Activated naive CD8-positive, alpha-beta T cell treated with anti-CD3 and anti-CD28 coated beads, Interleukin-2, amount 10 ng/mL, durations not matched to agents 7 days and 5 days (primary cell): ENCODE results near the gene FMN2. TPM values are rescaled to one million over a fixed set of nuclear protein-coding genes. Genes with fewer than 3 reads are reported as not detected.

Source experiments
- ATAC-seq: fragments of 150-1000 bp; cut with Tn5 transposase; one replicate; pipeline ENCODE4 v1.10.0; 2021; ENCODE audit warnings: low read depth, moderate library complexity
- POLR2A ChIA-PET: fragments of 350-600 bp; sonication (Branson Sonifier 250); formaldehyde crosslinking; loops from one replicate; lab custom pipeline; 2021; ENCODE audit warnings: antibody characterized with exemption; lab: Charles Lee
- DNase-seq: peaks from one replicate; pipeline ENCODE4 v3.0.0; 2021
- H3K27ac Mint-ChIP-seq: one replicate; pipeline ENCODE4 v1.8.0; 2022; ENCODE audit warnings: mild to moderate bottlenecking, mixed read lengths
- H3K27me3 Mint-ChIP-seq: one replicate; pipeline ENCODE4 v1.8.0; 2022; ENCODE audit warnings: mild to moderate bottlenecking, moderate library complexity, mixed read lengths
- H3K36me3 Mint-ChIP-seq: one replicate; pipeline ENCODE4 v1.8.0; 2021; ENCODE audit warnings: mild to moderate bottlenecking, mixed read lengths
- H3K4me1 Mint-ChIP-seq: one replicate; pipeline ENCODE4 v1.8.0; 2021; ENCODE audit warnings: mixed read lengths
- H3K4me3 Mint-ChIP-seq: one replicate; pipeline ENCODE4 v1.8.0; 2022; ENCODE audit warnings: mild to moderate bottlenecking, moderate library complexity, mixed read lengths
- H3K9me3 Mint-ChIP-seq: one replicate; pipeline ENCODE4 v1.8.0; 2021; ENCODE audit warnings: mixed read lengths
- total RNA-seq, 2 experiments: library from RNA; stranded (reverse); gene quantifications; one replicate each; pipeline ENCODE4 v1.2.3, GENCODE V29; 2021

The FMN2 gene
- total RNA-seq, 2 experiments from 2014 or later: not detected

GRCh38 chr1:240086726-240087125 lies 5.0 kb upstream of the FMN2 start:
- peaks cover 17% of the 10 kb centered on the region for H3K27me3 Mint-ChIP-seq
- no peak for DNase-seq
- peaks cover 1% of the 10 kb centered on the region for H3K4me1 Mint-ChIP-seq
- no peaks in the 10 kb centered on the region for H3K36me3 Mint-ChIP-seq
- H3K27ac Mint-ChIP-seq: no peak overlapping the region
- no peak overlapping the region for H3K4me3 Mint-ChIP-seq
- POLR2A ChIA-PET: no interaction called here
- no peaks in the 10 kb centered on the region for H3K9me3 Mint-ChIP-seq
- no peak for ATAC-seq

GRCh38 chr1:240090014-240090413 lies 1.7 kb upstream of the FMN2 start:
- POLR2A ChIA-PET: no interaction called here
- Mint-ChIP-seq H3K4me1 (peaks cover 1% of the 10 kb centered on the region), H3K9me3 (no peaks in the 10 kb centered on the region), H3K36me3 (no peaks in the 10 kb centered on the region), H3K4me3 (no peak overlapping the region), H3K27me3 (peaks cover 38% of the 10 kb centered on the region), H3K27ac (no peak overlapping the region)
- ATAC-seq (no peak), DNase-seq (no peak)

- Mint-ChIP-seq H3K27ac (no peak overlapping the region), H3K27me3 (peaks cover 42% of the 10 kb centered on the region), H3K9me3 (no peaks in the 10 kb centered on the region), H3K4me3 (peak overlapping the region; percentile 60), H3K36me3 (no peaks in the 10 kb centered on the region), H3K4me1 (peaks cover 1% of the 10 kb centered on the region)
- POLR2A ChIA-PET: no interaction called here
- DNase-seq (no peak), ATAC-seq (no peak)
Measured at GRCh38 chr1:240090957-240091600, 604 bp upstream of the FMN2 start.

GRCh38 chr1:240092301-240093119 lies 827 bp downstream of the FMN2 start:
- DNase-seq (peak; percentile 31), ATAC-seq (no peak)
- H3K27me3 Mint-ChIP-seq: peaks cover 42% of the 10 kb centered on the region
- no peaks in the 10 kb centered on the region for H3K9me3 Mint-ChIP-seq
- POLR2A ChIA-PET: no interaction called here
- H3K36me3 Mint-ChIP-seq: no peaks in the 10 kb centered on the region
- H3K4me3 Mint-ChIP-seq: no peak overlapping the region
- H3K4me1 Mint-ChIP-seq: peaks cover 1% of the 10 kb centered on the region
- H3K27ac Mint-ChIP-seq: no peak overlapping the region

GRCh38 chr1:240093120-240093961 lies 1.7 kb downstream of the FMN2 start:
- H3K4me3 Mint-ChIP-seq: no peak overlapping the region
- no peaks in the 10 kb centered on the region for H3K36me3 Mint-ChIP-seq
- H3K4me1 Mint-ChIP-seq: peaks cover 1% of the 10 kb centered on the region
- H3K27me3 Mint-ChIP-seq: peaks cover 37% of the 10 kb centered on the region
- no peaks in the 10 kb centered on the region for H3K9me3 Mint-ChIP-seq
- no peak for ATAC-seq
- POLR2A ChIA-PET: no interaction called here
- no peak overlapping the region for H3K27ac Mint-ChIP-seq
- peak; percentile 25 for DNase-seq

- POLR2A ChIA-PET: no interaction called here
- H3K27me3 Mint-ChIP-seq: peaks cover 37% of the 10 kb centered on the region
- peaks cover 1% of the 10 kb centered on the region for H3K4me1 Mint-ChIP-seq
- no peaks in the 10 kb centered on the region for H3K36me3 Mint-ChIP-seq
- no peak overlapping the region for H3K4me3 Mint-ChIP-seq
- DNase-seq: no peak
- no peak overlapping the region for H3K27ac Mint-ChIP-seq
- H3K9me3 Mint-ChIP-seq: no peaks in the 10 kb centered on the region
- no peak for ATAC-seq
Measured at GRCh38 chr1:240094041-240094722, 2.5 kb downstream of the FMN2 start.

GRCh38 chr1:240096974-240097373 lies 5.3 kb downstream of the FMN2 start:
- H3K4me1 Mint-ChIP-seq: no peaks in the 10 kb centered on the region
- H3K36me3 Mint-ChIP-seq: no peaks in the 10 kb centered on the region
- POLR2A ChIA-PET: no interaction called here
- no peak for ATAC-seq
- H3K27ac Mint-ChIP-seq: no peak overlapping the region
- no peak for DNase-seq
- H3K4me3 Mint-ChIP-seq: no peak overlapping the region
- H3K9me3 Mint-ChIP-seq: no peaks in the 10 kb centered on the region
- peaks cover 27% of the 10 kb centered on the region for H3K27me3 Mint-ChIP-seq

GRCh38 chr1:240098534-240098933 lies 6.9 kb downstream of the FMN2 start:
- no peak for DNase-seq
- ATAC-seq: no peak
- POLR2A ChIA-PET: no interaction called here
- Mint-ChIP-seq H3K4me1 (no peaks in the 10 kb centered on the region), H3K27ac (no peak overlapping the region), H3K4me3 (no peak overlapping the region), H3K9me3 (no peaks in the 10 kb centered on the region), H3K36me3 (no peaks in the 10 kb centered on the region), H3K27me3 (peaks cover 19% of the 10 kb centered on the region)

- Mint-ChIP-seq H3K4me3 (no peak overlapping the region), H3K27ac (no peak overlapping the region), H3K27me3 (peaks cover 11% of the 10 kb centered on the region), H3K36me3 (no peaks in the 10 kb centered on the region), H3K4me1 (no peaks in the 10 kb centered on the region), H3K9me3 (peaks cover 2% of the 10 kb centered on the region)
- POLR2A ChIA-PET: interaction anchor here (0.5 kb wide), 1 partner anchor 749 kb away, joined by 4 read pairs; no protein-coding TSS in a partner anchor
- DNase-seq (no peak), ATAC-seq (no peak)
Measured at GRCh38 chr1:240099329-240099728, 7.6 kb downstream of the FMN2 start.

- H3K4me3 Mint-ChIP-seq: no peak overlapping the region
- peaks cover 2% of the 10 kb centered on the region for H3K9me3 Mint-ChIP-seq
- ATAC-seq (no peak), DNase-seq (no peak)
- peaks cover 10% of the 10 kb centered on the region for H3K27me3 Mint-ChIP-seq
- POLR2A ChIA-PET: interaction anchor here (0.5 kb wide), 1 partner anchor 750 kb away, joined by 4 read pairs; no protein-coding TSS in a partner anchor
- no peak overlapping the region for H3K27ac Mint-ChIP-seq
- H3K4me1 Mint-ChIP-seq: no peaks in the 10 kb centered on the region
- H3K36me3 Mint-ChIP-seq: no peaks in the 10 kb centered on the region
Measured at GRCh38 chr1:240099748-240100147, 8.1 kb downstream of the FMN2 start.

GRCh38 chr1:240100371-240100934 lies 8.8 kb downstream of the FMN2 start:
- H3K4me3 Mint-ChIP-seq: no peak overlapping the region
- ATAC-seq (no peak), DNase-seq (no peak)
- H3K27me3 Mint-ChIP-seq: peaks cover 5% of the 10 kb centered on the region
- H3K27ac Mint-ChIP-seq: no peak overlapping the region
- H3K9me3 Mint-ChIP-seq: peaks cover 2% of the 10 kb centered on the region
- no peaks in the 10 kb centered on the region for H3K36me3 Mint-ChIP-seq
- no peaks in the 10 kb centered on the region for H3K4me1 Mint-ChIP-seq
- POLR2A ChIA-PET: no interaction called here

- DNase-seq (no peak), ATAC-seq (no peak)
- Mint-ChIP-seq H3K4me1 (no peaks in the 10 kb centered on the region), H3K4me3 (no peak overlapping the region), H3K27me3 (peaks cover 4% of the 10 kb centered on the region), H3K27ac (no peak overlapping the region), H3K36me3 (no peaks in the 10 kb centered on the region), H3K9me3 (peaks cover 2% of the 10 kb centered on the region)
- POLR2A ChIA-PET: no interaction called here
Measured at GRCh38 chr1:240101306-240101705, 9.6 kb downstream of the FMN2 start.
